Measurements from ENCODE around the gene ITGA7. TPM values are rescaled to one million over a fixed set of nuclear protein-coding genes. Genes with fewer than 3 reads are reported as not detected.

The ITGA7 gene
- total RNA-seq, 6 donors from 2014 or later, result 4.6 to 30.4 (median 9.0) TPM

DNA sequence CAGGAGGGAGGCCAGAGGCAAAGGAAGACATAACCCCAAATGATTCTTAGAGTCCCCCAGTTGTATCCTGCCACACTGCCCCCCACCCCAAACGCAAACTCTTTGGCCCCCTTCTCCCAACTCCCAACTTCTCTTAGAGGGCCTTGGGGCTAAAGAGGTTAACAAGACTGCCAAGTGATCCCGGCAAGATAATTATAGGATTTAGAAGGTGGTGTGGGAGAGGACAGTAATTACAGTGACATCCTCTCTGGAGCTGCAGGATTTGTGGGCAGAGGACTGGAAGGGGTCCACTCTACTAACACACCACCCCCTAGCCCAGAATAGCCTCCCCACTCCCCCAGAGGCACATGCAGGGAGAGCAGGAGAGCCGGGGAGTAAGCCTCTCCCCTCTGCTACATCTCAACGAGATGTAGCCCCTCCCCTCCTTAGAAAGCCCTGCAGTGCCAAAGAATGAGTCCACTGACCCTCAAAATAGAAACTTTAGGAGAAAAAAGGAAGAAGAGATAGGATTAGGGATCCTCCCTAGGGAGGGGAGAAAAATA lies 29.9 kb upstream of the ITGA7 start:
- WGBS, 2 donors, result 17 to 23% methylated on average over 3 to 4 of the region's 4 CpGs
- no peak for TF ChIP-seq CTCF (IDR thresholded peaks at IDR 0.05)
- TF ChIP-seq POLR2AphosphoS5 (IDR thresholded peaks at IDR 0.05), result no peak
- no peak for TF ChIP-seq EP300 (IDR thresholded peaks at IDR 0.05)
- TF ChIP-seq POLR2A (IDR thresholded peaks at IDR 0.05), result no peak
- H3K4me3 ChIP-seq, result peak overlapping the region in 2 of 4 donors; percentile 53 to 61
- DNase-seq (no peak), ATAC-seq (ENCODE audit: low FRiP score in 2 of 2) (peak; percentile 2 to 24)
- peak overlapping the region; percentile 10 to 77 (median 66) for H3K27ac ChIP-seq
- no peaks in the 10 kb centered on the region for H3K36me3 ChIP-seq
- H3K9me3 ChIP-seq, result no peaks in the 10 kb centered on the region
- no peaks in the 10 kb centered on the region for H3K27me3 ChIP-seq
- peaks cover 16 to 23% (median 19%) of the 10 kb centered on the region in 4 donors for H3K4me1 ChIP-seq

GRCh38 chr12:55736780-55737580 lies 29.3 kb upstream of the ITGA7 start:
- no peaks in the 10 kb centered on the region for H3K36me3 ChIP-seq
- TF ChIP-seq EP300 (IDR thresholded peaks at IDR 0.05), result no peak
- TF ChIP-seq POLR2A (IDR thresholded peaks at IDR 0.05), result no peak
- peak; percentile 47 to 92 (median 86) for TF ChIP-seq CTCF (IDR thresholded peaks at IDR 0.05)
- TF ChIP-seq POLR2AphosphoS5 (IDR thresholded peaks at IDR 0.05), result peak; percentile 8 to 25
- H3K9me3 ChIP-seq, result no peaks in the 10 kb centered on the region
- no peak overlapping the region for H3K4me3 ChIP-seq
- DNase-seq (peak in 1 of 2 donors; percentile 88), ATAC-seq (ENCODE audit: low FRiP score in 2 of 2) (peak; percentile 78 to 87)
- peaks cover 14 to 20% (median 17%) of the 10 kb centered on the region in 4 donors for H3K4me1 ChIP-seq
- whole genome bisulfite sequencing, 2 donors, result 18 to 30% methylated on average over 4 to 6 of the region's 6 CpGs
- peak overlapping the region in 1 of 4 donors; percentile 77 for H3K27ac ChIP-seq
- no peaks in the 10 kb centered on the region for H3K27me3 ChIP-seq

- peak in 1 of 2 donors; percentile 14 for DNase-seq
- no peak for ATAC-seq (ENCODE audit: low FRiP score in 2 of 2)
- WGBS, 2 donors, result 54 to 58% methylated on average over 3 of the region's 3 CpGs
- TF ChIP-seq EP300 (IDR thresholded peaks at IDR 0.05) (no peak), POLR2A (IDR thresholded peaks at IDR 0.05) (no peak), CTCF (IDR thresholded peaks at IDR 0.05) (no peak), POLR2AphosphoS5 (IDR thresholded peaks at IDR 0.05) (no peak)
- no peak overlapping the region for H3K4me3 ChIP-seq
- no peaks in the 10 kb centered on the region for H3K27me3 ChIP-seq
- H3K9me3 ChIP-seq, result no peaks in the 10 kb centered on the region
- no peak overlapping the region for H3K27ac ChIP-seq
- H3K36me3 ChIP-seq, result no peaks in the 10 kb centered on the region
- peaks cover 14 to 21% (median 18%) of the 10 kb centered on the region in 4 donors for H3K4me1 ChIP-seq
These were observed 28.4 kb upstream of the ITGA7 start for GRCh38 chr12:55736076-55736475.

DNA sequence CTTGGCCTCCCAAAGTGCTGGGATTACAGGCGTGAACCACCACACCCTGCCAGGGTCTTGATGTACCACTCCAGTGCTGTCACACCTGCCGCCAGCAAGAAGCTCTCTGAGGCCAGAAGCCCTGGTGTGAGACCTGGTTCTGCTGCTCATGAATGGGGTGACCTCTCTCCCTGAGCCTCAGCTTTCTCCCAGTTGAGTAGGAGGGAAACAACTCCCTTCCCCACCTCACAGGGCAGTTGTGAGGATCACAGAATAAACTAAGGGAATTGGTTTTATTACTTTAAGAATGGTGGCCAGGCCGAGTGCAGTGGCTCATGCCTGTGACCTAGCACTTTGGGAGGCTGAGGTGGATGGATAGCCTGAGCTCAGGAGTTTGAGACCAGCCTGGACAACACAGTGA lies 26.9 kb upstream of the ITGA7 start:
- TF ChIP-seq POLR2A (IDR thresholded peaks at IDR 0.05) (no peak), CTCF (IDR thresholded peaks at IDR 0.05) (no peak), EP300 (IDR thresholded peaks at IDR 0.05) (no peak), POLR2AphosphoS5 (IDR thresholded peaks at IDR 0.05) (no peak)
- WGBS, 2 donors, result 93 to 100% methylated on average over 1 to 3 of the region's 3 CpGs
- Histone ChIP-seq H3K27me3 (no peaks in the 10 kb centered on the region), H3K36me3 (no peaks in the 10 kb centered on the region), H3K9me3 (no peaks in the 10 kb centered on the region), H3K27ac (no peak overlapping the region), H3K4me3 (no peak overlapping the region), H3K4me1 (peaks cover 26 to 35% (median 32%) of the 10 kb centered on the region in 4 donors)
- DNase-seq (peak in 1 of 2 donors; percentile 9), ATAC-seq (ENCODE audit: low FRiP score in 2 of 2) (no peak)

All from upper lobe of left lung (tissue), 6 donors.